Upper lobe of left lung (tissue), 6 donors: ENCODE data around the gene HNF4A. TPM values are rescaled to one million over a fixed set of nuclear protein-coding genes. Genes with fewer than 3 reads are reported as not detected.

Experiments used
- ATAC-seq, 2 donors: fragments of 200-7000 bp; cut with Tn5 transposase; one replicate each; pipeline ENCODE4 v1.9.1; 2022; ENCODE audit warnings: mild to moderate bottlenecking in 2 of 2, moderate library complexity in 2 of 2; ENCODE audit not compliant: low FRiP score in 2 of 2
- DNase-seq, 2 donors: peaks; one replicate each; pipeline ENCODE4 v3.0.0-alpha.2; 2019 to 2020
- H3K27ac ChIP-seq, 4 donors: fragments of 200-600 bp; sonication (generic); one replicate each; pipeline ENCODE4 v1.5.1; 2016 to 2019
- H3K27me3 ChIP-seq, 4 donors: fragments of 200-600 bp; sonication (generic); one replicate each; pipeline ENCODE4 v1.5.1; 2017 to 2019
- H3K36me3 ChIP-seq, 4 donors: fragments of 200-600 bp; sonication (generic); one replicate each; pipeline ENCODE4 v1.5.1; 2016 to 2019
- H3K4me1 ChIP-seq, 4 donors: fragments of 200-600 bp; sonication (generic); one replicate each; pipeline ENCODE4 v1.5.1; 2018 to 2019
- H3K4me3 ChIP-seq, 4 donors: fragments of 200-600 bp; sonication (generic); one replicate each; pipeline ENCODE4 v1.5.1; 2017 to 2019; ENCODE audit warnings: mild to moderate bottlenecking in 2 of 4, moderate library complexity in 1 of 4
- H3K9me3 ChIP-seq, 4 donors: fragments of 200-600 bp; sonication (generic); one replicate each; pipeline ENCODE4 v1.5.1; 2018 to 2019
- CTCF ChIP-seq, 6 experiments: fragments of 450-650 bp in 4 of 6; fragments of 200-600 bp in 2 of 6; sonication (generic) in 2 of 6; IDR thresholded peaks; one replicate each; pipeline ENCODE4 v1.5.1; 2016 to 2019; ENCODE audit warnings: antibody characterized with exemption in 6 of 6
- EP300 ChIP-seq, 4 donors: sonication (generic); formaldehyde crosslinking; IDR thresholded peaks; one replicate each; pipeline ENCODE4 v1.5.1; 2017; ENCODE audit warnings: antibody characterized with exemption in 4 of 4, control low read depth in 2 of 4
- POLR2A ChIP-seq, 4 donors: fragments of 450-650 bp; IDR thresholded peaks; one replicate each; pipeline ENCODE4 v1.5.1; 2016 to 2017; ENCODE audit warnings: antibody characterized with exemption in 4 of 4, mild to moderate bottlenecking in 2 of 4
- POLR2AphosphoS5 ChIP-seq, 2 donors: sonication (generic); formaldehyde crosslinking; IDR thresholded peaks; one replicate each; pipeline ENCODE4 v1.5.1; 2017; ENCODE audit warnings: antibody characterized with exemption in 2 of 2
- WGBS, 2 donors: methylation state at CpG; one replicate each; pipeline ENCODE4 v1.1.5; 2017 to 2018; 5-methylcytosine and 5-hydroxymethylcytosine counted together
- total RNA-seq, 6 donors: library from RNA; depleted of rRNA in 4 of 6; stranded (reverse); fragments of >200 nt in 4 of 6; gene quantifications; one replicate each; pipeline versions ENCODE4 v1.1.0 to v1.2.1, GENCODE V29; 2016 to 2021
- donor health status: DM: no; HTN: no; CAD: no; lungs with moderate emphysema.
- donor health status: DM: no; HTN: yes; CAD: no; lungs with severe emphysema.

Gene HNF4A
- total RNA-seq, 6 donors from 2014 or later: under 0.01 to 0.74 (median 0.45) TPM; not detected in 2

GRCh38 chr20:44328428-44328827 lies 27.1 kb upstream of the HNF4A start:
- Histone ChIP-seq H3K4me1 (peaks cover 4 to 8% (median 5%) of the 10 kb centered on the region in 4 donors), H3K27ac (no peak overlapping the region), H3K36me3 (no peaks in the 10 kb centered on the region), H3K4me3 (no peak overlapping the region), H3K27me3 (peaks cover 0 to 8% (median 3%) of the 10 kb centered on the region in 4 donors), H3K9me3 (no peaks in the 10 kb centered on the region)
- ATAC-seq: no peak
- TF ChIP-seq POLR2A (IDR thresholded peaks at IDR 0.05): no peak
- no peak for TF ChIP-seq POLR2AphosphoS5 (IDR thresholded peaks at IDR 0.05)
- no peak for TF ChIP-seq CTCF (IDR thresholded peaks at IDR 0.05)
- no peak for TF ChIP-seq EP300 (IDR thresholded peaks at IDR 0.05)
- WGBS, 2 donors: 85 to 89% methylated on average over 4 of the region's 4 CpGs
- DNase-seq: no peak

GRCh38 chr20:44331201-44331600 lies 24.3 kb upstream of the HNF4A start:
- H3K4me1 ChIP-seq: peaks cover 4 to 8% (median 5%) of the 10 kb centered on the region in 4 donors
- no peak overlapping the region for H3K4me3 ChIP-seq
- TF ChIP-seq POLR2A (IDR thresholded peaks at IDR 0.05) (no peak), CTCF (IDR thresholded peaks at IDR 0.05) (no peak), EP300 (IDR thresholded peaks at IDR 0.05) (no peak), POLR2AphosphoS5 (IDR thresholded peaks at IDR 0.05) (no peak)
- H3K36me3 ChIP-seq: no peaks in the 10 kb centered on the region
- no peaks in the 10 kb centered on the region for H3K9me3 ChIP-seq
- peaks cover 0 to 8% (median 3%) of the 10 kb centered on the region in 4 donors for H3K27me3 ChIP-seq
- H3K27ac ChIP-seq: no peak overlapping the region
- no peak for DNase-seq
- 78 to 88% methylated on average over 2 of the region's 2 CpGs for WGBS, 2 donors
- no peak for ATAC-seq

- DNase-seq (peak in 1 of 2 donors; percentile 61), ATAC-seq (no peak)
- H3K27ac ChIP-seq: no peak overlapping the region
- no peaks in the 10 kb centered on the region for H3K36me3 ChIP-seq
- H3K27me3 ChIP-seq: no peaks in the 10 kb centered on the region
- no peaks in the 10 kb centered on the region for H3K9me3 ChIP-seq
- H3K4me1 ChIP-seq: no peaks in the 10 kb centered on the region
- 28 to 47% methylated on average over 4 to 8 of the region's 8 CpGs for WGBS, 2 donors
- TF ChIP-seq EP300 (IDR thresholded peaks at IDR 0.05): no peak
- TF ChIP-seq CTCF (IDR thresholded peaks at IDR 0.05): no peak
- TF ChIP-seq POLR2A (IDR thresholded peaks at IDR 0.05): no peak
- TF ChIP-seq POLR2AphosphoS5 (IDR thresholded peaks at IDR 0.05): no peak
- no peak overlapping the region for H3K4me3 ChIP-seq
These were observed 21.2 kb upstream of the HNF4A start for GRCh38 chr20:44334306-44334705.

- ATAC-seq (no peak), DNase-seq (no peak)
- WGBS, 2 donors: 74 to 78% methylated on average over 4 of the region's 4 CpGs
- no peaks in the 10 kb centered on the region for H3K4me1 ChIP-seq
- H3K27me3 ChIP-seq: no peaks in the 10 kb centered on the region
- TF ChIP-seq POLR2A (IDR thresholded peaks at IDR 0.05) (no peak), EP300 (IDR thresholded peaks at IDR 0.05) (no peak), CTCF (IDR thresholded peaks at IDR 0.05) (no peak), POLR2AphosphoS5 (IDR thresholded peaks at IDR 0.05) (no peak)
- H3K9me3 ChIP-seq: no peaks in the 10 kb centered on the region
- H3K4me3 ChIP-seq: no peak overlapping the region
- no peaks in the 10 kb centered on the region for H3K36me3 ChIP-seq
- no peak overlapping the region for H3K27ac ChIP-seq
These were observed 20.8 kb upstream of the HNF4A start for GRCh38 chr20:44334709-44335108.

- no peaks in the 10 kb centered on the region for H3K27me3 ChIP-seq
- DNase-seq (no peak), ATAC-seq (no peak)
- H3K27ac ChIP-seq: no peak overlapping the region
- H3K36me3 ChIP-seq: no peaks in the 10 kb centered on the region
- WGBS, 2 donors: 90 to 94% methylated on average over 2 of the region's 2 CpGs
- no peak overlapping the region for H3K4me3 ChIP-seq
- H3K4me1 ChIP-seq: no peaks in the 10 kb centered on the region
- no peaks in the 10 kb centered on the region for H3K9me3 ChIP-seq
- TF ChIP-seq POLR2AphosphoS5 (IDR thresholded peaks at IDR 0.05): no peak
- no peak for TF ChIP-seq CTCF (IDR thresholded peaks at IDR 0.05)
- TF ChIP-seq POLR2A (IDR thresholded peaks at IDR 0.05): no peak
- no peak for TF ChIP-seq EP300 (IDR thresholded peaks at IDR 0.05)
These were observed 19.8 kb upstream of the HNF4A start for GRCh38 chr20:44335675-44336074.
